HEK293 (cell line): ENCODE results near the gene KRT79.

ENCODE experiments used
- GLI2 ChIP-seq: fragments of 450-650 bp; formaldehyde crosslinking; IDR thresholded peaks from 2 replicates; pipeline ENCODE4; 2017; ENCODE audit warnings: missing biosample characterization, missing genetic modification characterization, low read depth, borderline replicate concordance
- GLIS2 ChIP-seq: fragments of 450-650 bp; formaldehyde crosslinking; IDR thresholded peaks from 2 replicates; pipeline ENCODE4 v1.5.1; 2016; ENCODE audit warnings: missing biosample characterization, missing genetic modification characterization
- KLF1 ChIP-seq: fragments of 450-650 bp; formaldehyde crosslinking; IDR thresholded peaks from 2 replicates; pipeline ENCODE4 v1.5.1; 2016; ENCODE audit warnings: missing biosample characterization, missing genetic modification characterization
- KLF8 ChIP-seq: fragments of 450-650 bp; formaldehyde crosslinking; IDR thresholded peaks from 2 replicates; pipeline ENCODE4 v1.5.1; 2016; ENCODE audit warnings: missing biosample characterization, missing genetic modification characterization
- MZF1 ChIP-seq: fragments of 450-650 bp; formaldehyde crosslinking; IDR thresholded peaks from 2 replicates; pipeline ENCODE4 v1.5.1; 2017; ENCODE audit warnings: missing biosample characterization, missing genetic modification characterization, borderline replicate concordance
- OSR2 ChIP-seq: fragments of 450-650 bp; formaldehyde crosslinking; IDR thresholded peaks from 2 replicates; pipeline ENCODE4 v1.5.1; 2016; ENCODE audit warnings: missing biosample characterization, missing genetic modification characterization
- SCRT1 ChIP-seq: fragments of 450-650 bp; formaldehyde crosslinking; IDR thresholded peaks from 2 replicates; pipeline ENCODE4 v1.5.1; 2016; ENCODE audit warnings: missing biosample characterization, missing genetic modification characterization, borderline replicate concordance
- ZBTB1 ChIP-seq: fragments of 450-650 bp; formaldehyde crosslinking; IDR thresholded peaks from 2 replicates; pipeline ENCODE4 v1.5.1; 2016; ENCODE audit warnings: missing biosample characterization, missing genetic modification characterization
- ZBTB48 ChIP-seq: fragments of 450-650 bp; formaldehyde crosslinking; IDR thresholded peaks from 2 replicates; pipeline ENCODE4 v1.5.1; 2016; ENCODE audit warnings: missing biosample characterization, missing genetic modification characterization
- ZNF16 ChIP-seq: fragments of 450-650 bp; formaldehyde crosslinking; IDR thresholded peaks from 2 replicates; pipeline ENCODE4 v1.5.1; 2016; ENCODE audit warnings: low read depth, missing biosample characterization, missing genetic modification characterization
- ZNF2 ChIP-seq: fragments of 450-650 bp; formaldehyde crosslinking; IDR thresholded peaks from 2 replicates; pipeline ENCODE4 v1.5.1; 2016; ENCODE audit warnings: missing biosample characterization, missing genetic modification characterization
- ZNF335 ChIP-seq: fragments of 450-650 bp; formaldehyde crosslinking; conservative IDR thresholded peaks from 2 replicates; pipeline ENCODE4 v1.5.1; 2016; ENCODE audit warnings: missing biosample characterization, missing genetic modification characterization
- ZNF341 ChIP-seq: fragments of 450-650 bp; formaldehyde crosslinking; IDR thresholded peaks from 2 replicates; pipeline ENCODE4; 2016; ENCODE audit warnings: low read depth, missing biosample characterization, missing genetic modification characterization
- ZNF366 ChIP-seq: fragments of 450-650 bp; formaldehyde crosslinking; conservative IDR thresholded peaks from 2 replicates; pipeline ENCODE4 v1.5.1; 2016; ENCODE audit warnings: missing biosample characterization, missing genetic modification characterization
- ZNF433 ChIP-seq: fragments of 450-650 bp; formaldehyde crosslinking; IDR thresholded peaks from 2 replicates; pipeline ENCODE4 v1.5.1; 2016; ENCODE audit warnings: missing biosample characterization, missing genetic modification characterization, low read depth
- ZNF560 ChIP-seq: fragments of 450-650 bp; formaldehyde crosslinking; IDR thresholded peaks from 2 replicates; pipeline ENCODE4 v1.5.1; 2017; ENCODE audit warnings: missing biosample characterization, missing genetic modification characterization, borderline replicate concordance
- ZNF600 ChIP-seq: fragments of 450-650 bp; formaldehyde crosslinking; IDR thresholded peaks from 2 replicates; pipeline ENCODE4 v1.5.1; 2016; ENCODE audit warnings: missing biosample characterization, missing genetic modification characterization
- TF ChIP-seq, protein P1 (sequence below): fragments of 450-650 bp; formaldehyde crosslinking; IDR thresholded peaks from 2 replicates; pipeline ENCODE4 v1.5.1; 2016; ENCODE audit warnings: missing biosample characterization, missing genetic modification characterization, borderline replicate concordance
- TF ChIP-seq, protein P2 (sequence below): fragments of 450-650 bp; formaldehyde crosslinking; IDR thresholded peaks from 2 replicates; pipeline ENCODE4 v1.5.1; 2017; ENCODE audit warnings: missing biosample characterization, missing genetic modification characterization
- TF ChIP-seq, protein P3 (sequence below): fragments of 450-650 bp; formaldehyde crosslinking; optimal IDR thresholded peaks from 2 replicates; pipeline ENCODE3; 2016; ENCODE audit warnings: missing biosample characterization, mild to moderate bottlenecking, missing genetic modification characterization
- TF ChIP-seq, protein P4 (sequence below): fragments of 450-650 bp; IDR thresholded peaks from 2 replicates; pipeline ENCODE4 v1.5.1; 2018; ENCODE audit warnings: missing biosample characterization, missing genetic modification characterization
- TF ChIP-seq, protein P5 (sequence below): fragments of 450-650 bp; formaldehyde crosslinking; IDR thresholded peaks from 2 replicates; pipeline ENCODE4 v1.5.1; 2016; ENCODE audit warnings: missing biosample characterization, missing genetic modification characterization
- TF ChIP-seq, protein P6 (sequence below): fragments of 450-650 bp; formaldehyde crosslinking; IDR thresholded peaks from 2 replicates; pipeline ENCODE4 v1.5.1; 2017; ENCODE audit warnings: missing biosample characterization, missing genetic modification characterization
- TF ChIP-seq, protein P7 (sequence below): fragments of 450-650 bp; formaldehyde crosslinking; IDR thresholded peaks from 2 replicates; pipeline ENCODE4 v1.5.1; 2016; ENCODE audit warnings: missing biosample characterization, missing genetic modification characterization
- TF ChIP-seq, protein P8 (sequence below): fragments of 450-650 bp; formaldehyde crosslinking; IDR thresholded peaks from 2 replicates; pipeline ENCODE4 v1.5.1; 2016; ENCODE audit warnings: missing biosample characterization, missing genetic modification characterization

KRT79 gene

DNA sequence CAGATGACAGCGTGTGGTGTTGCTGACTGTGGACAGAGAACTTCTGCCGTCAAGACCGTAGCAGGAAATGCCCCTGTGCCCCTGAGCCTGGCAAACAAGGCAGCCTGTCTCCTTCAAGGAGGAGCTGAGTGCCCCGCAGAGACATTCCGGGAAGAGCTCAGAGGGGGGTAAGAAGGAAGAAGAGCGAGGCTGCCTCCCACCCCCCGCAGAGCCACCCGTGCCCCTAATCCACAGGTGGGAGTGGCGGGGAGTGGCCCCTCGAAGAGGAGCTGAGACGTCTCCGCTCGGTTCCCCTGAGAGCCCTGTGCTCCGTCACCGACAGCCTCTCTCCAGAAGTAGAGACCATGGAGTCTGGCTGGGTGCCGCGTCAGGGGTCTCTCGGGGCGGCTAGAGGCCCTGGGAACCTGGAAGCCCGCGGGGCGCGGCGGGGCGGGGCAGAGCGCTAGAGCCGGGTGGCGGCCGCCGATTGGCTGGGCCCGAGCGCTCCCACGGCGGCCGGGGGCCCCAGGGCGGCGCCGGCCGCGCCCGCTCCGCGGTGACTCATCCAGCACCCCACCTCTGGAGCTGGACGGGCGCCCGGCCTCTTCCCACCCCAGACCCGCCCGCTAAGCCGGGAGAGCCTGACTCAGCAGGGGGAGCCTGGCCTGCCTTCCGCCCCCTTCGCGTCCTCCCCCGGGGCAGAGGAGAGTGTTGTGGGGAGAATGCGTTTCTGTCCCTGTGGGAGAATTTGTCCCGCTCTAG, 39.9 kb upstream of the KRT79 start (continued):
- TF ChIP-seq, protein P1, sequence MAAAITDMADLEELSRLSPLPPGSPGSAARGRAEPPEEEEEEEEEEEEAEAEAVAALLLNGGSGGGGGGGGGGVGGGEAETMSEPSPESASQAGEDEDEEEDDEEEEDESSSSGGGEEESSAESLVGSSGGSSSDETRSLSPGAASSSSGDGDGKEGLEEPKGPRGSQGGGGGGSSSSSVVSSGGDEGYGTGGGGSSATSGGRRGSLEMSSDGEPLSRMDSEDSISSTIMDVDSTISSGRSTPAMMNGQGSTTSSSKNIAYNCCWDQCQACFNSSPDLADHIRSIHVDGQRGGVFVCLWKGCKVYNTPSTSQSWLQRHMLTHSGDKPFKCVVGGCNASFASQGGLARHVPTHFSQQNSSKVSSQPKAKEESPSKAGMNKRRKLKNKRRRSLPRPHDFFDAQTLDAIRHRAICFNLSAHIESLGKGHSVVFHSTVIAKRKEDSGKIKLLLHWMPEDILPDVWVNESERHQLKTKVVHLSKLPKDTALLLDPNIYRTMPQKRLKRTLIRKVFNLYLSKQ (tag by site-specific recombination), result no peak
- TF ChIP-seq, protein P2, sequence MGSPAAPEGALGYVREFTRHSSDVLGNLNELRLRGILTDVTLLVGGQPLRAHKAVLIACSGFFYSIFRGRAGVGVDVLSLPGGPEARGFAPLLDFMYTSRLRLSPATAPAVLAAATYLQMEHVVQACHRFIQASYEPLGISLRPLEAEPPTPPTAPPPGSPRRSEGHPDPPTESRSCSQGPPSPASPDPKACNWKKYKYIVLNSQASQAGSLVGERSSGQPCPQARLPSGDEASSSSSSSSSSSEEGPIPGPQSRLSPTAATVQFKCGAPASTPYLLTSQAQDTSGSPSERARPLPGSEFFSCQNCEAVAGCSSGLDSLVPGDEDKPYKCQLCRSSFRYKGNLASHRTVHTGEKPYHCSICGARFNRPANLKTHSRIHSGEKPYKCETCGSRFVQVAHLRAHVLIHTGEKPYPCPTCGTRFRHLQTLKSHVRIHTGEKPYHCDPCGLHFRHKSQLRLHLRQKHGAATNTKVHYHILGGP (tag by site-specific recombination), result no peak
- TF ChIP-seq OSR2 (tag by site-specific recombination) (0 out of 2 replicates have a peak, but pooled peaks have one; percentile 49), ZNF2 (tag by site-specific recombination) (no peak), ZNF600 (tag by site-specific recombination) (peak; percentile 69), MZF1 (no peak), GLIS2 (tag by site-specific recombination) (peak; percentile 96), KLF8 (tag by site-specific recombination) (peak; percentile 79), ZNF341 (tag by site-specific recombination) (peak; percentile 89), ZNF560 (tag by site-specific recombination) (no peak), SCRT1 (tag by site-specific recombination) (peak; percentile 94), GLI2 (tag by site-specific recombination) (no peak), ZNF366 (peak; percentile 40; the same call in 1 of the 2 replicates), ZBTB48 (tag by site-specific recombination) (peak; percentile 20; the same call in 1 of the 2 replicates), ZNF433 (no peak), ZNF16 (tag by site-specific recombination) (no peak), ZBTB1 (0 out of 2 replicates have a peak, but pooled peaks have one; percentile 48), KLF1 (tag by site-specific recombination) (peak; percentile 92), ZNF335 (tag by site-specific recombination) (peak; percentile 87)
- TF ChIP-seq, protein P3, sequence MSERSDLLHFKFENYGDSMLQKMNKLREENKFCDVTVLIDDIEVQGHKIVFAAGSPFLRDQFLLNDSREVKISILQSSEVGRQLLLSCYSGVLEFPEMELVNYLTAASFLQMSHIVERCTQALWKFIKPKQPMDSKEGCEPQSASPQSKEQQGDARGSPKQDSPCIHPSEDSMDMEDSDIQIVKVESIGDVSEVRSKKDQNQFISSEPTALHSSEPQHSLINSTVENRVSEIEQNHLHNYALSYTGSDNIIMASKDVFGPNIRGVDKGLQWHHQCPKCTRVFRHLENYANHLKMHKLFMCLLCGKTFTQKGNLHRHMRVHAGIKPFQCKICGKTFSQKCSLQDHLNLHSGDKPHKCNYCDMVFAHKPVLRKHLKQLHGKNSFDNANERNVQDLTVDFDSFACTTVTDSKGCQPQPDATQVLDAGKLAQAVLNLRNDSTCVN, result peak; percentile 35
- TF ChIP-seq, protein P4, sequence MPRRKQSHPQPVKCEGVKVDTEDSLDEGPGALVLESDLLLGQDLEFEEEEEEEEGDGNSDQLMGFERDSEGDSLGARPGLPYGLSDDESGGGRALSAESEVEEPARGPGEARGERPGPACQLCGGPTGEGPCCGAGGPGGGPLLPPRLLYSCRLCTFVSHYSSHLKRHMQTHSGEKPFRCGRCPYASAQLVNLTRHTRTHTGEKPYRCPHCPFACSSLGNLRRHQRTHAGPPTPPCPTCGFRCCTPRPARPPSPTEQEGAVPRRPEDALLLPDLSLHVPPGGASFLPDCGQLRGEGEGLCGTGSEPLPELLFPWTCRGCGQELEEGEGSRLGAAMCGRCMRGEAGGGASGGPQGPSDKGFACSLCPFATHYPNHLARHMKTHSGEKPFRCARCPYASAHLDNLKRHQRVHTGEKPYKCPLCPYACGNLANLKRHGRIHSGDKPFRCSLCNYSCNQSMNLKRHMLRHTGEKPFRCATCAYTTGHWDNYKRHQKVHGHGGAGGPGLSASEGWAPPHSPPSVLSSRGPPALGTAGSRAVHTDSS (tag by site-specific recombination), result no peak
- TF ChIP-seq, protein P5, sequence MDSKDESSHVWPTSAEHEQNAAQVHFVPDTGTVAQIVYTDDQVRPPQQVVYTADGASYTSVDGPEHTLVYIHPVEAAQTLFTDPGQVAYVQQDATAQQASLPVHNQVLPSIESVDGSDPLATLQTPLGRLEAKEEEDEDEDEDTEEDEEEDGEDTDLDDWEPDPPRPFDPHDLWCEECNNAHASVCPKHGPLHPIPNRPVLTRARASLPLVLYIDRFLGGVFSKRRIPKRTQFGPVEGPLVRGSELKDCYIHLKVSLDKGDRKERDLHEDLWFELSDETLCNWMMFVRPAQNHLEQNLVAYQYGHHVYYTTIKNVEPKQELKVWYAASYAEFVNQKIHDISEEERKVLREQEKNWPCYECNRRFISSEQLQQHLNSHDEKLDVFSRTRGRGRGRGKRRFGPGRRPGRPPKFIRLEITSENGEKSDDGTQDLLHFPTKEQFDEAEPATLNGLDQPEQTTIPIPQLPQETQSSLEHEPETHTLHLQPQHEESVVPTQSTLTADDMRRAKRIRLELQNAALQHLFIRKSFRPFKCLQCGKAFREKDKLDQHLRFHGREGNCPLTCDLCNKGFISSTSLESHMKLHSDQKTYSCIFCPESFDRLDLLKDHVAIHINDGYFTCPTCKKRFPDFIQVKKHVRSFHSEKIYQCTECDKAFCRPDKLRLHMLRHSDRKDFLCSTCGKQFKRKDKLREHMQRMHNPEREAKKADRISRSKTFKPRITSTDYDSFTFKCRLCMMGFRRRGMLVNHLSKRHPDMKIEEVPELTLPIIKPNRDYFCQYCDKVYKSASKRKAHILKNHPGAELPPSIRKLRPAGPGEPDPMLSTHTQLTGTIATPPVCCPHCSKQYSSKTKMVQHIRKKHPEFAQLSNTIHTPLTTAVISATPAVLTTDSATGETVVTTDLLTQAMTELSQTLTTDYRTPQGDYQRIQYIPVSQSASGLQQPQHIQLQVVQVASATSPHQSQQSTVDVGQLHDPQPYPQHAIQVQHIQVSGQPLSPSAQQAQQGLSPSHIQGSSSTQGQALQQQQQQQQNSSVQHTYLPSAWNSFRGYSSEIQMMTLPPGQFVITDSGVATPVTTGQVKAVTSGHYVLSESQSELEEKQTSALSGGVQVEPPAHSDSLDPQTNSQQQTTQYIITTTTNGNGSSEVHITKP (tag by site-specific recombination), result peak; percentile 95
- TF ChIP-seq, protein P6, sequence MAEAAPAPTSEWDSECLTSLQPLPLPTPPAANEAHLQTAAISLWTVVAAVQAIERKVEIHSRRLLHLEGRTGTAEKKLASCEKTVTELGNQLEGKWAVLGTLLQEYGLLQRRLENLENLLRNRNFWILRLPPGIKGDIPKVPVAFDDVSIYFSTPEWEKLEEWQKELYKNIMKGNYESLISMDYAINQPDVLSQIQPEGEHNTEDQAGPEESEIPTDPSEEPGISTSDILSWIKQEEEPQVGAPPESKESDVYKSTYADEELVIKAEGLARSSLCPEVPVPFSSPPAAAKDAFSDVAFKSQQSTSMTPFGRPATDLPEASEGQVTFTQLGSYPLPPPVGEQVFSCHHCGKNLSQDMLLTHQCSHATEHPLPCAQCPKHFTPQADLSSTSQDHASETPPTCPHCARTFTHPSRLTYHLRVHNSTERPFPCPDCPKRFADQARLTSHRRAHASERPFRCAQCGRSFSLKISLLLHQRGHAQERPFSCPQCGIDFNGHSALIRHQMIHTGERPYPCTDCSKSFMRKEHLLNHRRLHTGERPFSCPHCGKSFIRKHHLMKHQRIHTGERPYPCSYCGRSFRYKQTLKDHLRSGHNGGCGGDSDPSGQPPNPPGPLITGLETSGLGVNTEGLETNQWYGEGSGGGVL (tag by site-specific recombination), result peak; percentile 99
- TF ChIP-seq, protein P7, sequence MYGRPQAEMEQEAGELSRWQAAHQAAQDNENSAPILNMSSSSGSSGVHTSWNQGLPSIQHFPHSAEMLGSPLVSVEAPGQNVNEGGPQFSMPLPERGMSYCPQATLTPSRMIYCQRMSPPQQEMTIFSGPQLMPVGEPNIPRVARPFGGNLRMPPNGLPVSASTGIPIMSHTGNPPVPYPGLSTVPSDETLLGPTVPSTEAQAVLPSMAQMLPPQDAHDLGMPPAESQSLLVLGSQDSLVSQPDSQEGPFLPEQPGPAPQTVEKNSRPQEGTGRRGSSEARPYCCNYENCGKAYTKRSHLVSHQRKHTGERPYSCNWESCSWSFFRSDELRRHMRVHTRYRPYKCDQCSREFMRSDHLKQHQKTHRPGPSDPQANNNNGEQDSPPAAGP, result peak; percentile 60; the same call in 1 of the 2 replicates
- TF ChIP-seq, protein P8, sequence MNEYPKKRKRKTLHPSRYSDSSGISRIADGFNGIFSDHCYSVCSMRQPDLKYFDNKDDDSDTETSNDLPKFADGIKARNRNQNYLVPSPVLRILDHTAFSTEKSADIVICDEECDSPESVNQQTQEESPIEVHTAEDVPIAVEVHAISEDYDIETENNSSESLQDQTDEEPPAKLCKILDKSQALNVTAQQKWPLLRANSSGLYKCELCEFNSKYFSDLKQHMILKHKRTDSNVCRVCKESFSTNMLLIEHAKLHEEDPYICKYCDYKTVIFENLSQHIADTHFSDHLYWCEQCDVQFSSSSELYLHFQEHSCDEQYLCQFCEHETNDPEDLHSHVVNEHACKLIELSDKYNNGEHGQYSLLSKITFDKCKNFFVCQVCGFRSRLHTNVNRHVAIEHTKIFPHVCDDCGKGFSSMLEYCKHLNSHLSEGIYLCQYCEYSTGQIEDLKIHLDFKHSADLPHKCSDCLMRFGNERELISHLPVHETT (tag by site-specific recombination), result peak; percentile 32; the same call in 1 of the 2 replicates
